Stimulated activated CD4-positive, alpha-beta T cell treated with anti-CD3 and anti-CD28 coated beads, TNF-alpha, amount 100 ng/mL, for 4 hours (primary cell): ENCODE results near the gene TRPC6.
"Not testable (repeated sequence)": the region's sequence is repeated elsewhere in the genome, so short reads cannot be mapped to it uniquely, and the experiment has no call there.

Experiments
- DNase-seq, 3 experiments: peaks; one replicate each; pipeline ENCODE4 v3.0.0-alpha.2; 2020; ENCODE audit warnings: low read depth in 3 of 3

Gene TRPC6

GRCh38 chr11:101521821-101522220 lies 62.0 kb downstream of the TRPC6 start:
- no peak for DNase-seq

- no peak for DNase-seq
These were observed 67.3 kb downstream of the TRPC6 start for GRCh38 chr11:101516546-101516945.

GRCh38 chr11:101511065-101511464 lies 72.7 kb downstream of the TRPC6 start:
- DNase-seq = no peak

GRCh38 chr11:101510591-101510990 lies 73.2 kb downstream of the TRPC6 start:
- DNase-seq = no peak

GRCh38 chr11:101509922-101510321 lies 73.9 kb downstream of the TRPC6 start:
- no peak for DNase-seq

- DNase-seq = no peak
These were observed 75.4 kb downstream of the TRPC6 start for GRCh38 chr11:101508370-101508769.

GRCh38 chr11:101498891-101499290 lies 84.9 kb downstream of the TRPC6 start:
- no peak for DNase-seq

- DNase-seq = no peak
These were observed 86.5 kb downstream of the TRPC6 start for GRCh38 chr11:101497291-101497690.

GRCh38 chr11:101487775-101488174 lies 96.0 kb downstream of the TRPC6 start:
- DNase-seq = no peak

GRCh38 chr11:101482556-101483124 lies 101.2 kb downstream of the TRPC6 start:
- DNase-seq = no peak

GRCh38 chr11:101478587-101479369 lies 105.0 kb downstream of the TRPC6 start:
- DNase-seq = no peak

GRCh38 chr11:101477926-101478325 lies 105.9 kb downstream of the TRPC6 start:
- no peak for DNase-seq

- DNase-seq = no peak
These were observed 107.6 kb downstream of the TRPC6 start for GRCh38 chr11:101476191-101476590.

- no peak for DNase-seq
These were observed 108.1 kb downstream of the TRPC6 start for GRCh38 chr11:101475699-101476098.

- DNase-seq = no peak
These were observed 109.1 kb downstream of the TRPC6 start for GRCh38 chr11:101474666-101475065.

- no peak for DNase-seq
These were observed 112.8 kb downstream of the TRPC6 start for GRCh38 chr11:101470881-101471520.

- DNase-seq = no peak
These were observed 113.4 kb downstream of the TRPC6 start for GRCh38 chr11:101470419-101470818.

- DNase-seq = no peak
These were observed 117.5 kb downstream of the TRPC6 start for GRCh38 chr11:101466352-101466751.

- not testable (repeated sequence) for DNase-seq
These were observed 119.4 kb downstream of the TRPC6 start for GRCh38 chr11:101464388-101464787.

GRCh38 chr11:101459020-101459419 lies 124.8 kb downstream of the TRPC6 start:
- no peak for DNase-seq

GRCh38 chr11:101458161-101458560 lies 125.6 kb downstream of the TRPC6 start:
- no peak for DNase-seq

- DNase-seq = no peak
These were observed 127.0 kb downstream of the TRPC6 start for GRCh38 chr11:101456812-101457211.

- no peak for DNase-seq
These were observed 130.1 kb downstream of the TRPC6 start for GRCh38 chr11:101453682-101454081.
